Neural crest cell (in vitro differentiated cells): ENCODE data around the gene YIF1B. TPM values are rescaled to one million over a fixed set of nuclear protein-coding genes. Genes with fewer than 3 reads are reported as not detected.

Experiments used
- DNase-seq: peaks from one replicate; pipeline ENCODE4 v3.0.0; 2021; ENCODE audit warnings: low read depth, mixed read lengths, low spot score
- H3K27ac Mint-ChIP-seq: one replicate; pipeline ENCODE4 v1.8.0; 2021; ENCODE audit warnings: mild to moderate bottlenecking, mixed read lengths; ENCODE audit not compliant: unreplicated experiment
- H3K27me3 Mint-ChIP-seq: 2 replicates; pipeline ENCODE4 v1.8.0; 2021; ENCODE audit warnings: low read depth, mild to moderate bottlenecking, mixed read lengths
- H3K36me3 Mint-ChIP-seq: 2 replicates; pipeline ENCODE4 v1.8.0; 2021; ENCODE audit warnings: low read depth, mild to moderate bottlenecking, mixed read lengths
- H3K4me1 Mint-ChIP-seq: 2 replicates; pipeline ENCODE4 v1.8.0; 2021; ENCODE audit warnings: mixed read lengths
- H3K4me3 Mint-ChIP-seq: one replicate; pipeline ENCODE4 v1.8.0; 2021; ENCODE audit warnings: mild to moderate bottlenecking, mixed read lengths
- H3K9me3 Mint-ChIP-seq: 2 replicates; pipeline ENCODE4 v1.8.0; 2021; ENCODE audit warnings: mixed read lengths
- total RNA-seq: library from RNA; stranded (reverse); gene quantifications from 2 replicates; pipeline ENCODE4 v1.2.1, GENCODE V29; 2021
- TF ChIP-seq, protein P1 (sequence below): fragments of 200-600 bp; sonication (generic); conservative IDR thresholded peaks from 2 replicates; pipeline ENCODE4 v1.5.0; 2021; ENCODE audit warnings: antibody characterized with exemption, mild to moderate bottlenecking

Gene YIF1B
- total RNA-seq, 1 donor from 2014 or later: 45.7 TPM

DNA sequence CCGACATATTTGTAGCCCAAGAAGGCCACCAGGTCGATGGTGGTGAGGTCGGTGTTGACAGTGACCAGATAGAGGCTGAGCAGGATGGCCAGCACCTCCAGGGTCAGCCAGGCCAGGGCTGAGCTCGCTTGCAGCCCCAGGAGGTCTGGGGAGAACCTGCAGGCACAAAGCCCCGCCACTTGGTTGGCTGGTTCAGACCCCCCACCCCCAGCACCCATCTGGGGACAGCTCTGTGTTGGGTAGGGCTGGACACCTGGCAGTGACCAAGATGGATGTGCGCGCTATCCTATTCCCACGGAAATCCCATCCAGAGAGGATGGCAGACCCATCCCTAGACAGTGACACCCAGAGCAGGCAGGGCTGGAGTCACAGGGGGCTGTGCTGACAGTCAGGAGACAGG is 8.2 kb downstream of the YIF1B start:
- no peak overlapping the region for H3K27ac Mint-ChIP-seq
- H3K9me3 Mint-ChIP-seq: no peaks in the 10 kb centered on the region
- H3K27me3 Mint-ChIP-seq: no peaks in the 10 kb centered on the region
- DNase-seq: no peak
- H3K36me3 Mint-ChIP-seq: no peaks in the 10 kb centered on the region
- TF ChIP-seq, protein P1, sequence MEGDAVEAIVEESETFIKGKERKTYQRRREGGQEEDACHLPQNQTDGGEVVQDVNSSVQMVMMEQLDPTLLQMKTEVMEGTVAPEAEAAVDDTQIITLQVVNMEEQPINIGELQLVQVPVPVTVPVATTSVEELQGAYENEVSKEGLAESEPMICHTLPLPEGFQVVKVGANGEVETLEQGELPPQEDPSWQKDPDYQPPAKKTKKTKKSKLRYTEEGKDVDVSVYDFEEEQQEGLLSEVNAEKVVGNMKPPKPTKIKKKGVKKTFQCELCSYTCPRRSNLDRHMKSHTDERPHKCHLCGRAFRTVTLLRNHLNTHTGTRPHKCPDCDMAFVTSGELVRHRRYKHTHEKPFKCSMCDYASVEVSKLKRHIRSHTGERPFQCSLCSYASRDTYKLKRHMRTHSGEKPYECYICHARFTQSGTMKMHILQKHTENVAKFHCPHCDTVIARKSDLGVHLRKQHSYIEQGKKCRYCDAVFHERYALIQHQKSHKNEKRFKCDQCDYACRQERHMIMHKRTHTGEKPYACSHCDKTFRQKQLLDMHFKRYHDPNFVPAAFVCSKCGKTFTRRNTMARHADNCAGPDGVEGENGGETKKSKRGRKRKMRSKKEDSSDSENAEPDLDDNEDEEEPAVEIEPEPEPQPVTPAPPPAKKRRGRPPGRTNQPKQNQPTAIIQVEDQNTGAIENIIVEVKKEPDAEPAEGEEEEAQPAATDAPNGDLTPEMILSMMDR: no peak
- no peak overlapping the region for H3K4me3 Mint-ChIP-seq
- no peaks in the 10 kb centered on the region for H3K4me1 Mint-ChIP-seq

DNA sequence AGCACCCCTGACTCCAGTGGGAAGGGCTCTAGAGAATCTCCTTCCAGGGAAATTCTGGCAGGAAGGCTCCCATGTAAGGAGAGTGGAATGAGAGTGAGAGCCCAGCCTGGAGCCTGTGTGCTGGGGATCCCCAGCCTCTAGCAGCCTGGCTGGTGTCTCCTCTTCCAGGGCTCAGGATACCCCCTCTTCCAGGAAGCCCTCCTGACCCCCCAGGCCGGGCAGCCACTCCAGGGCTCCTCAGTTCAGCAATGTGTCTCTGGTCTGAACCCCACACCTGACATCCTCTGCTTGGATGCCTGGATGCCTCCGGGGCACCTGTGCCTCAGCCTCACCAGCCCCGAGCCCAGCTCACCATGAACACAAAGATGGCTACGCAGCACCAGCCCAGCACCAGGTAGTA is 8.7 kb downstream of the YIF1B start:
- no peak for DNase-seq
- no peak overlapping the region for H3K4me3 Mint-ChIP-seq
- no peaks in the 10 kb centered on the region for H3K27me3 Mint-ChIP-seq
- no peaks in the 10 kb centered on the region for H3K9me3 Mint-ChIP-seq
- no peaks in the 10 kb centered on the region for H3K4me1 Mint-ChIP-seq
- TF ChIP-seq, protein P1: no peak
- no peak overlapping the region for H3K27ac Mint-ChIP-seq
- no peaks in the 10 kb centered on the region for H3K36me3 Mint-ChIP-seq

DNA sequence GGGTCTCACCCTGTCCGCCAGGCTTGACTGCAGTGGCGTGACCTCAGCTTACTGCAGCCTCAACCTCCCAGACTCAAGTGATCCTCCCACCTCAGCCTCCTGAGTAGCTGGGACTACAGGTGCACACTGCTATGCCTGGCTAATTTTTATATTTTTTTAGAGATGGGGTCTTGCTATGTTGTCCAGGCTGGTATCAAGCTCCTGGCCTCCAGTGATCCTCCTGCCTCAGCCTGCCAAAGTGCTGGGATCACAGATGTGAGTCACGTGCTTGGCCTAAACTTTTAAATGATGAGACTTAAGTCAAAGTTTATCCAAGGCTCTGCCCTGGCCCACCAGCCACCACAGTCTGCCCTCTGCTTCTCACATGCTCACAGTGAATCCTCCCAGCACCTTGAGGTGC is 9.5 kb downstream of the YIF1B start:
- TF ChIP-seq, protein P1: no peak
- H3K27ac Mint-ChIP-seq: no peak overlapping the region

DNA sequence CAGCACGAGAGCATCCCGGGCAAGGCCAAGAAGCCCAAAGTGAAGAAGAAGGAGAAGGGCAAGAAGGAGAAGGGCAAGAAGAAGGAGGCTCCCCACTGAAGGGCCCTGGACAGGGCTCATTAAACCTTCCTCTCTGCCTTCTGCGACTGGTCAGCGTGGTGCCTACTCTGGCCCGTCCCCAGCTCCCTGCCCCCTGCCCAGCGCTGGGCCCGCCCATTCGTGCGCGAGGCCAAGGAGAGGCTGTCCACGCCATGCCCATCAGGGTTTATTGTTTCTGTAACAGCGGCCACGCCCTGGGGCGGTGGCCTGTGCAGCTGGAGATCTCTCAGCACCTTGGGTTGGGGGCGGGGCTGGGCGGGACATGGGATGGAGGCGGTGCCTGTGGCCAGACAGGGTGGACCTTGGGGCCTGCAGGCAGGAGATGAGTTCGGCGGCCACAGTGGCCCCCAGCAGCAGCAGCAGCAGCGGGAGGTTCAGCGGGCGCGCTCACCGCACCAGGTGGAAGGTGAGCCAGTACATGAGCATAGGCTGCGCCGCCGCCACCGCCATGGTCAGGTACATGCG is 10.8 kb downstream of the YIF1B start:
- no peaks in the 10 kb centered on the region for H3K9me3 Mint-ChIP-seq
- no peak overlapping the region for H3K4me3 Mint-ChIP-seq
- H3K4me1 Mint-ChIP-seq: peaks cover 7% of the 10 kb centered on the region
- TF ChIP-seq, protein P1: no peak
- no peaks in the 10 kb centered on the region for H3K36me3 Mint-ChIP-seq
- no peak for DNase-seq
- no peak overlapping the region for H3K27ac Mint-ChIP-seq
- H3K27me3 Mint-ChIP-seq: no peaks in the 10 kb centered on the region

More for the DNA sequence above, 9.5 kb downstream of the YIF1B start:
- Mint-ChIP-seq H3K27me3 (no peaks in the 10 kb centered on the region), H3K36me3 (no peaks in the 10 kb centered on the region), H3K4me1 (no peaks in the 10 kb centered on the region), H3K4me3 (no peak overlapping the region), H3K9me3 (no peaks in the 10 kb centered on the region)
- no peak for DNase-seq

DNA sequence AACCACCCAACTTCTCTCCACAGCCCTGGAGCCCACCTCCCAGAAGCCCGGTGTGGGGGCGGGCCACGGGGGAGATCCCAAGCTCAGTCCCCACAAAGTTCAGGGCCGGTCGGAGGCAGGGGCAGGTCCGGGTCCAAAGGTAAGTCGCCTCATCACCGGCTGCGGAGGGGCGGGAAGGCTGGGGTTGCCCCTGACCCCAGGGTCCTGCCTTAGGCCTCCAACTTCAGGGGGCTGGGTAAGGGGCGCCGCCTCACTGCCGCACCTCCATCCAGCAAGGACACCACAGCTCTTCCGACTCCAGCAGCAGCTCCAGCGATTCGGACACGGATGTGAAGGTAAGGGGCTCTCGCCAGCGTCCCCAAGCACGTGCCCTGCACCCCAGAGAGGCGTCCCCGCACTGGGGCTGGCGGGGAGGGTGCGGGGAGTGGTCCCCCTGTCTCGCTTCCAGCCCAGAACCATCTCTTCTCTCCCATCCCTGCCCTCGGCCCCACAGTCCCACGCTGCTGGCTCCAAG is 11.3 kb downstream of the YIF1B start:
- no peak overlapping the region for H3K27ac Mint-ChIP-seq
- TF ChIP-seq, protein P1: no peak
- peaks cover 7% of the 10 kb centered on the region for H3K4me1 Mint-ChIP-seq
- no peaks in the 10 kb centered on the region for H3K9me3 Mint-ChIP-seq
- no peaks in the 10 kb centered on the region for H3K27me3 Mint-ChIP-seq
- DNase-seq: no peak
- no peaks in the 10 kb centered on the region for H3K36me3 Mint-ChIP-seq
- H3K4me3 Mint-ChIP-seq: no peak overlapping the region
